NCI-H774 (cell line): ENCODE results near the gene GALNTL6.

Experiments used
- DNase-seq: peaks from one replicate; lab custom pipeline; 2025; lab: John Stamatoyannopoulos, UW

Gene GALNTL6

GRCh38 chr4:171880136-171880535 is 66.9 kb downstream of the GALNTL6 start:
- no peak for DNase-seq

DNA sequence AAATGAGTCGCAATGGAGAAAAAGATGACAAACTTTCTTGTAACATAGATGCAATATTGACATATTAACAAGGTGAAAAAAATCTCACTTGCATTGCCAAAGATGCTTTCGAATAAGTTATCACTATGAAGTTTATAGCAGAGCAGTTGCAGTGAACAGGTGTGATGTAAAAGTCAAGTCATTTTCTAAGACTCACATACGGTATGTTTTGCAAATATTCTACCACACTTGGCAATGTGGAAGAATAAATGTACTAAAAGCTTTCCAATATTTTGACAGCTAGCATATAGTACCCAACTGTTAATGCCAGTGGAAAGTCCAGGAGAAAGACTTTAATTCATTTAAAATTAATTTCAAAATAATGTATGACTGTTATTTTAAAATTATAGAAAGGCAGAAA is 76.5 kb downstream of the GALNTL6 start:
- no peak for DNase-seq

DNA sequence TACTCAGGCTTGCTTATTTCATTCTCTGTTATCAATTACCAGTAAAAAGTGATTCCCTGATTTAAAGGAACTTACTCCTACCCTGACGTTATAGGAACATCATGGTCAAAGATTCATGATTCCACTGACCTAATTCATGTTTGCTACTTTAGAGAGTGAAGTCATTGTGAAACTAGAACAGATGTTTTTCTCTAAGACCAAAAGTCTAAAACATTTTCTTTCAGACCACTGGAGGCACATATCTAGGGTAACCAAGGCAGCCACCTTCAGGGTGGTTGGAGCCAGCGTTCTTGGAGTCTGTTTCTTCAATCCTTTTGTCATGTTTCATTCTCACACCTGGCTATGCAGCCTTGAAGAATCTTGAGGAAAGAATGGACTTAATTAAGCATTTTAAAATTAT is 77.8 kb downstream of the GALNTL6 start:
- DNase-seq: no peak

GRCh38 chr4:171896426-171896825 is 83.2 kb downstream of the GALNTL6 start:
- no peak for DNase-seq

GRCh38 chr4:171919314-171919713 is 106.1 kb downstream of the GALNTL6 start:
- no peak for DNase-seq

GRCh38 chr4:171920901-171921300 is 107.7 kb downstream of the GALNTL6 start:
- no peak for DNase-seq

- DNase-seq: no peak
Observed at GRCh38 chr4:171924746-171925376, 111.7 kb downstream of the GALNTL6 start.

GRCh38 chr4:171928336-171928735 is 115.1 kb downstream of the GALNTL6 start:
- no peak for DNase-seq

- DNase-seq: no peak
Observed at GRCh38 chr4:171929477-171929876, 116.3 kb downstream of the GALNTL6 start.

GRCh38 chr4:171929907-171930306 is 116.7 kb downstream of the GALNTL6 start:
- no peak for DNase-seq

GRCh38 chr4:171932238-171932637 is 119.0 kb downstream of the GALNTL6 start:
- no peak for DNase-seq

GRCh38 chr4:171940656-171941055 is 127.5 kb downstream of the GALNTL6 start:
- no peak for DNase-seq

GRCh38 chr4:171947400-171947799 is 134.2 kb downstream of the GALNTL6 start:
- no peak for DNase-seq

DNA sequence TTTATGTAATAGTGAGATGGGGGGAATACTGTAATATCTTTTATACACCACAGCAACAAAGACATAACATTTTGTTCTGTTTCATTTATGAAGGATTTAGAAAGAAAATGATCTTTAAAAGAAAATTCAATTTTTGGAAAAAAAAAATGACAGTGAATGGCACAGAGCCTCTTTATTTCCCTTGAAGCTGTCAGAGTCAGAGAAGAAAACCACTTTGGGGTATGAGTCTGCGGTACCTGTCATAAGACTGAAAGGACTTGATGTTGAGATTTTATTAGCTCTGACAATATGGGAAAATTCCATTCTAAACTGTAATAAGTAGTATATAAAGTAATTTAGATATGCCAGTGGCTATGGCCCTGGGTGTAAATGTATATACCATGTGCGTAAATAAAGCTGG is 134.8 kb downstream of the GALNTL6 start:
- DNase-seq: no peak

- no peak for DNase-seq
Observed at GRCh38 chr4:171954650-171955049, 141.4 kb downstream of the GALNTL6 start.

DNA sequence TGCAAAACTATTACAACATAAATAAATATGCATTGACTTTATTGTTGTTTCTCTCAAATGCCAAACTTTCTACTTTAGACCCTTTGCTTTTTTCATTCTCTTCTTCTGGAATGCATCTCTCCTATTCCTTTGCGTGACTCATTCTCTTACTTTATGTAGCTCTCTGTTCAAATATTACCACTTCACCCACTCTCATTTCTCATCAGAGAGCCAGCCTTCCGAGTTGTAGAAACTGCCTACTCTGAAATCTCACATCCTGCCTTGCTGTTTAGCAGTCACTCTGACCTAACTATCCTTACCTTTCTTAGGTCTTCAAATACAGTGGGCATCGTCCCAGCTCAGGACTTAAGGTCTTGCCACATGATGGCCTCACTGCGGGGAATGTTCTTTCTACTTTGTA is 143.5 kb downstream of the GALNTL6 start:
- no peak for DNase-seq

GRCh38 chr4:171962110-171962509 is 148.9 kb downstream of the GALNTL6 start:
- no peak for DNase-seq

GRCh38 chr4:171966356-171966755 is 153.2 kb downstream of the GALNTL6 start:
- no peak for DNase-seq

DNA sequence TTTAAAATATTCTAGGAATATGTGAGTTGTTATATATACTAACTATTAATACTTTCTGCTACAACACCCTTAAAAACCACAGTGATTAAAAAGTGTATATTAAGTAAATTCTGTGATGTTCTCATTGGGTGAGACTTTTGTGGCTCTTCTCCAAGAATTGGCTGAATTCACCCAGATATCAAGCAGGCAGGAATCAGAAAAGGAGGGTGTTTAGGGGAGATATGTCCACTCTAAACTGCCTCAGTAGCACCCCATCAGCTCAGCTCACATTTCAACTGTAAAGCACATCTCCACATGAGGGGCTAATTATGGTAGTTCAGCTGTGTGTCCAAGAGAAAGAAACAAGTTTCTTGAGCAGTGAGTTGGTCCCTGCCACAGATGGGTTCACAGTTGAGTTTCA is 165.0 kb downstream of the GALNTL6 start:
- DNase-seq: no peak

DNA sequence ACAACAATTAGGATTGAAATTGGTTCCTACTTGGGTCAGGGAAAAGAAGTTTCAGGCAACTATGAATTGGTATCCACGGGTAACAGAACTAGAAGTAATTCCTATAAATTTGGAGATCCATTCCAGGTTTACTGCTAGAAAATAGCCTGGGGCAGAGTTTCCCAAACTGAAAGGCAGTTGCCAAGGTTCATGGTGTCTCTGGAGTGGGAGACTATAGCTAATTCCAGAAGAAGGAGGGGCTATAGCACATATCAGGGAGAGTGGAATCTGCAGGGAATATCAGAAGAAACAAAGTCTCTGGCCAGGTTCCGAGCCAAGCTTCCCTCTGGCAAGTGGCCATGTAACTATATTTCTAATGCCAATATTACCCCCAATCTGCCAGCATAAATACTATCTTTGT is 166.3 kb downstream of the GALNTL6 start:
- DNase-seq: no peak

DNA sequence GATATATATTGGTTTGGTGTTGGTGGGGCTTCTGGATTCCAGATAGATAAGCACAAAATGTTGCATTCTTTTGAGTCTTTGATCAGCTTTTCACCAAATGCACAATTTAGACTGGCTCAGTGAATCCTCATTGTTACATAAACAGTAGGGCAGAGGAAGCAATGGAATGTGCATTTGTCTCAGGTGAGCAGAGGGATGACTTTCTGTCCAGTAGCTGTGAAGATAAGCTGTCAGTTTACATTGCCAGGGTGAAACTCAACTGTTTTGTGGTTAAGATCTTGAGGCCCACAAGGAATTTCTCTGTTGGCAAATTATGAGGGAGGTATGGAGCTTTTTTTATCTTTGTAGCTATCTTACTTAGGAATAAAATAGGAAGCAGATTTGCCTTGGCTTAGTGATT is 168.0 kb downstream of the GALNTL6 start:
- DNase-seq: no peak

- DNase-seq: no peak
Observed at GRCh38 chr4:171983935-171984805, 171.0 kb downstream of the GALNTL6 start.

DNA sequence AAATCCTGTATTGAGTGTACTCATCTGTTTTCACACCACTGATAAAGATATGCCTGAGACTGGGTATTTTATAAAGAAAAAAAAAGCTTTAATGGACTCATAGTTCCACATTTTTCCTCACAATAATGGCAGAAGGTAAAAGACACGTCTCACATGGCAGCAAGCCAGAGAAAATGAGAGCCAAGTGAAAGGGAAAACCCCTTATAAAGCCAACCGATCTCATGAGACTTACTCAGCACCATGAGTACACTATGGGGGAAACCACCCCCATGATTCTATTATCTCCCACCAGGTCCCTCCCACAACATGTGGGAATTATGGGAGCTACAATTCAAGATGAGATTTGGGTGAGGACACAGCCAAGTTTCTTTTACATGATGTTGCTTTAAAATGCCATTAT is 171.9 kb downstream of the GALNTL6 start:
- DNase-seq: no peak

GRCh38 chr4:171993247-171993646 is 180.0 kb downstream of the GALNTL6 start:
- DNase-seq: no peak
